GM12801 (cell line): ENCODE measurements around the gene LIN37.

Experiments
- TF ChIP-seq, protein P1 (sequence below): IDR thresholded peaks from one replicate; pipeline ENCODE4 v1.5.1; 2011; ENCODE audit warnings: control low read depth; ENCODE audit not compliant: insufficient read length; ENCODE audit errors: extremely low read depth

LIN37 gene

DNA sequence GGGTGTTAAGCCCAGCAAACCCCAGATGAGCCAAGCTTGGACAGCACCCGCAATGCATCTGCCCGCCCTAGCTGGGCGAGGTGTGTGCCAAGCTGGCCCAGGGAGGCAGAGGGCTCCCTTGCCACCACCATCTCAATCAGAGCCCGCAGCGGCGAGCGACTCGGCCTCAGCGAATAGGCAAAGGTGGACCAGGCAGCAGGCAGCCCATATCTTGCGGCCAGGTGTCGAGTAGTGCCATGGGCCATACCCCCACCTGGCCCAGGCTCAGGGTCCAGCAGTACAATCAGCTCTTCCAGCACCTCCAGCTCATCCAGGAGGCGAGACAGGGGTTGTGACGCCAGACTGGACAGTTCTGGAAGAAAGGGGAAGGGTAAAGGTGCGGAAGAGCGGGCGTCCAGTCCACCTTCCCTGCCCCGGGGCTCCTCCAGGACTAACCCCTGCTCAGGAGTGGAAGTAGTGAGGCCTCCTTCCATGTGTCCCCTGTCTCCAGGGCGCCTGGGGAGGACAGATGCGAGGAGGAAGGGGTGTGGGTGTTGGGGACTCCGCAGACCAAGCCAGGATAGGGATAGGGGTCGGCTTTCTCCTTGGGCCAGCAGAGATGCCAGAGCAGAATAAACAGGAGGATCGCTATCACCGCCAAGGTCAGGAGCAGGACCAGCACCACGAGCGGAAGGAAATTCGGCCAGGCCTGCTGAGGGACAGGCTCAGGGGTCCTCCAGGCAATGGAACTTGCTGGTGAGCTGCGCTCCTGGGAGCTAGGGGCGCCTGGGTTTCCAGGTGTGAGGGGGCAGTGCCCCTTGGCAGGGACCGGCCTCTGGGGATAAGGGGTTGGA lies 8.9 kb upstream of the LIN37 start:
- TF ChIP-seq, protein P1, sequence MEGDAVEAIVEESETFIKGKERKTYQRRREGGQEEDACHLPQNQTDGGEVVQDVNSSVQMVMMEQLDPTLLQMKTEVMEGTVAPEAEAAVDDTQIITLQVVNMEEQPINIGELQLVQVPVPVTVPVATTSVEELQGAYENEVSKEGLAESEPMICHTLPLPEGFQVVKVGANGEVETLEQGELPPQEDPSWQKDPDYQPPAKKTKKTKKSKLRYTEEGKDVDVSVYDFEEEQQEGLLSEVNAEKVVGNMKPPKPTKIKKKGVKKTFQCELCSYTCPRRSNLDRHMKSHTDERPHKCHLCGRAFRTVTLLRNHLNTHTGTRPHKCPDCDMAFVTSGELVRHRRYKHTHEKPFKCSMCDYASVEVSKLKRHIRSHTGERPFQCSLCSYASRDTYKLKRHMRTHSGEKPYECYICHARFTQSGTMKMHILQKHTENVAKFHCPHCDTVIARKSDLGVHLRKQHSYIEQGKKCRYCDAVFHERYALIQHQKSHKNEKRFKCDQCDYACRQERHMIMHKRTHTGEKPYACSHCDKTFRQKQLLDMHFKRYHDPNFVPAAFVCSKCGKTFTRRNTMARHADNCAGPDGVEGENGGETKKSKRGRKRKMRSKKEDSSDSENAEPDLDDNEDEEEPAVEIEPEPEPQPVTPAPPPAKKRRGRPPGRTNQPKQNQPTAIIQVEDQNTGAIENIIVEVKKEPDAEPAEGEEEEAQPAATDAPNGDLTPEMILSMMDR: no peak

DNA sequence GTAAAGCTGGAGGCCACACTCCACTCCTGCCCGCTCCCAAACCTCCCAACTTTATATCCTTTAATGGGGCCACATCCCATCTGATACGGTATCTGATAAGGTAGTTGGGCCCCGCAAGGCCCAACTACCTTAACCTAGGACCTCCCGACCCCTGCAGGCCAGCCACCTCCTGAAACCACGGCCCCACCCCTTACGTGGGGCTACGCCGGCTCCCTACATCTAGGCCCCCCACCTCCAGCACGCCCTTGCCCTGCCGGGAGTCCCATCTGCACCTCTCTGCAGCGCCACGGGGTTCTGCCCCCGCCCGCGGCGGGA lies 8.3 kb upstream of the LIN37 start:
- TF ChIP-seq, protein P1: no peak

DNA sequence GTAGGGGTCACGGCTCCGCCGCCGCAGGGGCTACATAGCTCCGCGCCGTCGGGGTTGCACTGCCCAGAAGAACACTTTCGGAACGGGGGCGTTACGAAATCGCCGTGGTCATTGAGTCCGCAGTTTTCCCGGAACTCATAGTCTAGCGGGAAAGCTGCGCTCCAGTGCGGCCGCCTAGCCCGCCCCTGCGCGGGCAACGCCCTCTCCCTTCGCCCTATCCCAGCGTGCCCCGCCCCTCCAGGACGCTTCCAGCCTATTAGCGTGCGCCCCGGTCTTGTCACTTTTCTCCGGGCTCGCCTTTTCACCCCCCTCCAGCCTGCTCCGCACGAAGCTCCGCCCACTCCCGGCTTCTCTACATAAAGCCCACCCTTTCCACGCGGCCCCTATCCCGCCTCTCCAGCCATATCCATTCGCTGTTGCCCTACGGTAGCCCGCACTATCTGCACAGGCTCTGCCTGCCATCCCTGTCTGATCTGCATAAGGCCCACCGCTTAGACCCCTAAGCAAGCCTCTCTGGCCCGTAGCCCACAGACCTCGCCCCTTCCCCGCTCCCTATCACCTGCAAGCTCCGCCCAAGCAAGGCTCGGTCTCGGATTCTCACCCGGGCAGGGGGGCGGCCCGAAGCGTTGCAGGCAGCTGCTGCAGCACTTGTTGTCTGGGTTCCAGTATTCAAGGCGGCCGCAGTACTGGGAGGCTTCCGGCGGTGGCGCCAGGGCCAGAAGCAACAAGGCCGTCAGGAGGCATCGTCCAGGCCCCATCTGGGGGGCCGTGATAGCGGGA lies 7.8 kb upstream of the LIN37 start:
- TF ChIP-seq, protein P1: no peak

DNA sequence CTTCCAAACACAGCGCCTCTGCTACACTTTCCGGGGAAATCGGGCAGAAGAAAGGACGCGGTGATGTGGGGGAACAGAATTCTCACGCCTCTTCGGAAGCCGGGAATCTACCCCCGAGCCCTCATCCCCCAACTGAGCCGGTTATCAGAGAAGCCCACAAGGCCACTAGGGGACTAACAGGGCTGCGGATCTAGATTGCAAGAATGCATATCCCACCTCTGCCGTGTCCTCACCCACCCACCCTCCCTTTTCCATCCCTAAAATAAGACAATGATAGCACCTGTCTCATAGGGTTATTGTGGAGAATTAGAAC lies 7.2 kb upstream of the LIN37 start:
- TF ChIP-seq, protein P1: no peak

DNA sequence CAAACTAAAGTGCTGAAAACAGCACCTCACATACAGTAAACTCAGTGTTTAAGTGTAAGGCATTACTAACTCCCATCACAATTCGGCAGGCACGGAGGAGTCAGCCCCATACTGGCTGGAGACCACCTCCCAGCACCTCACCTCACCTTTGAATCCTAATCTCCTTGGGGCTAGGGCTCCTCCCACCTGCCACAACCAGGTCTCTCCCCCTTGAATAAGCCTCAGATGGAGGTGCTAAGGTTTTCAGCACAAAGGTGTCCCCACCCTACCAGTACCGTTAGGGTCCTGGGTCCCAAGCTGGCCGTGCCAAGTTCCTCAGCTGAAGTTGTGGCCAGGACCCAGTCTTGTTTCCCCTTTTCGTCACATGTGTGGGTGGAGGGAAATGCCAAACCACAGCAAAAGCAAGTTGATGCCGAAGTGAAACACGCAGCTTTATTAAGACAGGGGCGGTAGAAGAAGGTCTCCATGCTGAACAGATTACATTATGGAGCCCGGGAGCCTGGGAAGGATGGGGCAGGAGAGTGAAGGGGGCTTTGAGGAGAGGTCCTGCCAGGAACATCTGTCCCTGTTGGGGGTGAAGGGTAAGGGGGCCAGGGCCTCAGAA lies 6.2 kb upstream of the LIN37 start, which contains the start of gene IGFLR1:
Gene IGFLR1, minus strand, starts transcription at position 332 of the 604 bp plus-strand sequence. CDS start 1,272 bp downstream, outside the sequence.
- TF ChIP-seq, protein P1: no peak

DNA sequence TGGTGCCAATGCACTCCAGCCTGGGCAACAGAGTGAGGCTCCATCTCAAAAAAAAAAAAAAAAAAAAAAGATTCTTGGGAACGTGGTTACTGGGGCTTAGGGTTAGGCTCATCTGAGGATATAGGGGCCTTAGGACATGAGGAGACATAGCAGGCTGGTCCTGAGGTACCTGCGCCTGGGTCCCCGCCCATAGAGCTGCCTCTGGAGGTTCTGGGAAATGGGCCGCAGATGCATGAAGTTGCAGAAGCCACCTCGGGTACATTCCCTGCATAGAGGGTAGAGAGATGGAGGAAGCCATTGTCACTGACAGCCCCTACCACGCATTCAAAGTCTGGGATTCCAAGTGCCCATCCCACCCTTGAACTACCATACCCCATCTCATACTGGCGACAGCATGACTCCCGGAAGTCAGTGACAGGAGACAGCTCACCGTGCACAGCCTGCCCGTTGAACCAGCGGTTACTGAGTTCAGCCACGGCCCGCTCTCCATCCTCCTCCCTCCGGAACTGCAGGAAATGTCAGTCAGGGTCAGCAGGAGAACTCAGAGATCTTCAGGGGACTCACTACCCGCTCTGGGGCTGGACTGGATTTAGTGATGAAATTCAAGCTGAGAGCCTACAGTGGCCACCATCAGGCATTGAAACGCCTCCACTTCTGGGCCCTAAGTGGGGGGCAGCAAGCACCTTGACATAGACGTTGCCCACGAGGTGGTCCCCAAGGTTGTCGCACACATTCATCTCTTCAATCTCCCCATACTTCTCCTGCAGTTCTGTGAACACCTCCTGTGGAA lies 4.5 kb upstream of the LIN37 start:
- TF ChIP-seq, protein P1: no peak
